H1 (cell line): ENCODE measurements around the gene VWCE. TPM values are rescaled to one million over a fixed set of nuclear protein-coding genes. Genes with fewer than 3 reads are reported as not detected.

ENCODE experiments used
- SAP30 ChIP-seq: fragments of 300-600 bp; sonication (generic); IDR thresholded peaks from 2 replicates; pipeline ENCODE4 v1.7.1; 2012; ENCODE audit warnings: low read length, moderate library complexity, mild to moderate bottlenecking, inconsistent platforms; ENCODE audit not compliant: insufficient read depth, insufficient replicate concordance
- polyA plus RNA-seq, 7 experiments: library from polyadenylated mRNA; depleted of rRNA in 3 of 7; stranded (reverse) in 5 of 7; unstranded in 2 of 7; fragments of >200 nt in 5 of 7; fragments of 200-250 nt in 2 of 7; gene quantifications; 1 replicate in 5 of 7; 2 replicates in 1 of 7; 4 replicates in 1 of 7; pipeline versions ENCODE4 v1.2.1 to v1.2.3, GENCODE V29; 2011 to 2013; ENCODE audit warnings: missing spikeins in 2 of 7, mixed read lengths in 2 of 7
- total RNA-seq: library from RNA; stranded (reverse); fragmentation: NEBNext Ultra II Directional; extraction: Animal tissue kit (Norgen Biotek cat#: 25700); gene quantifications from 2 replicates; pipeline ENCODE4 v1.2.1, GENCODE V29; 2021

VWCE gene
- total and polyA plus RNA-seq, 2 of the 8 experiments (the other 6 are each of a cell fraction or from before 2014, with no cell fraction given): 9.5 to 12.3 TPM

GRCh38 chr11:61281581-61282250 is 13.4 kb downstream of the VWCE start (continued):
- TF ChIP-seq SAP30: no peak
